NCI-H2227 (cell line): ENCODE measurements around the gene GAS2L2.

Experiments
- DNase-seq: peaks from one replicate; lab custom pipeline; 2025; ENCODE audit not compliant: unreplicated experiment; lab: John Stamatoyannopoulos, UW

Gene GAS2L2

GRCh38 chr17:35748341-35748841 is 4.6 kb downstream of the GAS2L2 start:
- DNase-seq: no peak

GRCh38 chr17:35747540-35748017 is 5.5 kb downstream of the GAS2L2 start:
- DNase-seq: peak; percentile 82

GRCh38 chr17:35745749-35746320 is 7.2 kb downstream of the GAS2L2 start:
- DNase-seq: no peak

GRCh38 chr17:35745246-35745645 is 7.8 kb downstream of the GAS2L2 start:
- DNase-seq: no peak

- DNase-seq: no peak
Measured at GRCh38 chr17:35744830-35745229, 8.2 kb downstream of the GAS2L2 start.

GRCh38 chr17:35743626-35744328 is 9.3 kb downstream of the GAS2L2 start:
- DNase-seq: no peak

- DNase-seq: no peak
Measured at GRCh38 chr17:35742896-35743477, 10.1 kb downstream of the GAS2L2 start.

GRCh38 chr17:35742496-35742895 is 10.5 kb downstream of the GAS2L2 start:
- no peak for DNase-seq

- DNase-seq: no peak
Measured at GRCh38 chr17:35740997-35741931, 11.8 kb downstream of the GAS2L2 start.

GRCh38 chr17:35740216-35740615 is 12.8 kb downstream of the GAS2L2 start:
- DNase-seq: no peak

GRCh38 chr17:35738519-35739133 is 14.4 kb downstream of the GAS2L2 start:
- no peak for DNase-seq

- no peak for DNase-seq
Measured at GRCh38 chr17:35736236-35736635, 16.8 kb downstream of the GAS2L2 start.

- DNase-seq: no peak
Measured at GRCh38 chr17:35735036-35735805, 17.8 kb downstream of the GAS2L2 start.

- no peak for DNase-seq
Measured at GRCh38 chr17:35734396-35734795, 18.6 kb downstream of the GAS2L2 start.

GRCh38 chr17:35733366-35733765 is 19.7 kb downstream of the GAS2L2 start:
- no peak for DNase-seq

GRCh38 chr17:35732806-35733136 is 20.3 kb downstream of the GAS2L2 start:
- no peak for DNase-seq

- no peak for DNase-seq
Measured at GRCh38 chr17:35731917-35732805, 20.9 kb downstream of the GAS2L2 start.

- peak; percentile 55 for DNase-seq
Measured at GRCh38 chr17:35731239-35731916, 21.7 kb downstream of the GAS2L2 start, which contains the start of gene RASL10B. Gene RASL10B (plus strand): TSS chr17:35731639. CDS start chr17:35735185, 3,546 bp downstream.
